NCI-H2107 (cell line): ENCODE measurements around the gene KAZN.

ENCODE experiments used
- DNase-seq: peaks from one replicate; lab custom pipeline; 2025; lab: John Stamatoyannopoulos, UW

The KAZN gene

DNA sequence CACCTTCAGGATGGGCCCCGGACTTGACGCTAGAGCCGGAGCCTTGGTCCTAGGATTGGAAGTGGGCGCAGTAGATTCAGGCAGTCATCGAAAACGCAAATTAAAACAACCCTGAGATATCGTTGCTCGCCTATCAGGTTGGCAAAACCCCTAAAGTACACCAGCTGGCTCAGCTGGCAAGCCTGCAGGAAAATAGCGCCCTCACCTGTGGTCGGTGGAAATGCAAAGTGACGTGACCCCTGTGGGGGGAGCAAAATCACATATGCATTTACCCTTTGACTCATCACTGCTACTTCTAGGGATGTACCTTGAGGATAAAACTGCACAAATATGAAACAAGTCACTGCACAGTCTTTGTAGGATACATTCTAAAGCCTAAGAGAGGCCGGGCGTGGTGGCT lies 384.8 kb downstream of the KAZN start:
- no peak for DNase-seq

DNA sequence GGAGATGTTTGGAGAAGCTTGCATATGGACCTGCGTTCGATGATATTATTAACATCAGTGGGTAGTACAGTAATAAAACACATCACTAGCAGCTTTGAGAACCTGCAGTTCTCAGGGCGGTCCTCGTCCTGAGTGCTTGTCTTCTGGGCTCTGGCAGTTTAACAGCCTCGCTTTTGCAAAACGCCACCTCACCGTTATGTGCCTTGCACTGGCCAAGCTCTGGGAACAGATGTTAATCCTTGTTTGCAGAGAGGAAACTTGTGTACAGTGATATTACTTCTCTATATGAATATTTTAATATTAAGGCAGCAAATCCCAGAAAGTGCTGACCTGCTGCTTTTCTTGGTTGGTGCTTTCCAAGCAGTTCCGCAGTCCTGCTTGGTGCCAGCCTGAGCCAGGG lies 387.7 kb downstream of the KAZN start:
- no peak for DNase-seq

DNA sequence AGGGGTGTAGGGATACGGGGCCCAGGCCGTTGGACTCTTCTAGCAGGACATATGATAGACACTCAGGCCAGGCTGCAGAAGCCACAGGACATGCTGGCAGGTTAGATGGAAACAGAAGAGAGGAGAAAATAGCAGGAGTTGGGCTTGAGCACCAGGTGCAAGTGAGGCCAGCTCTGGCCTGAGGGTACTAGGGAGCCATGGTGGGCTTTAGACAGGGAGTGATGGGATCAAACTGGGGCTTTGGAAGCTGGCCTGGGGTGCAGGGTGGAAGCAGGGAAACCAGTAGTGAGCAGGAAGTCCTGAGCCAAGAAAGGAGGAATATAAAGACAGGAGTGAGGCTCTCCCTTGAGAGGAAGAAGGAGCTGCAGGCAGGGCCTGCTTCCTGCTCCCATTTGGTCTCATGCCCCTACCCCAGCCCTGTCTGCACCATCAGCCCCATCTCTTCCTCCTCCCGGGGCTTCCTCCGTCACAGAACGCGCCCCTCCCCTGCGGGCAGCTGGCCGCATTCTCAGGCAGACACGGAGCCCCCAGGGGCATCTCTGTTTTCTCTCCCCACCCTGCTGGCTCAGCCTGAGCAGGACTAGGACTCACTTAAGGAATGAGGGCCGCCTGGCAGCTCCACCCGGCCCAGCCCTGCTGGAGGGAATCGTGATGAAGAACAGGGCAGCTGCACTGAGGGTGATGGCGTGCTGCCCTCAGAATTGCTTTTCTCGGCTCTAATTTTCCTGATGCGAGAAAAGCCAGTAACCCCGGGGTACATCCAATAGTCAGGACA lies 389.5 kb downstream of the KAZN start:
- DNase-seq: no peak

DNA sequence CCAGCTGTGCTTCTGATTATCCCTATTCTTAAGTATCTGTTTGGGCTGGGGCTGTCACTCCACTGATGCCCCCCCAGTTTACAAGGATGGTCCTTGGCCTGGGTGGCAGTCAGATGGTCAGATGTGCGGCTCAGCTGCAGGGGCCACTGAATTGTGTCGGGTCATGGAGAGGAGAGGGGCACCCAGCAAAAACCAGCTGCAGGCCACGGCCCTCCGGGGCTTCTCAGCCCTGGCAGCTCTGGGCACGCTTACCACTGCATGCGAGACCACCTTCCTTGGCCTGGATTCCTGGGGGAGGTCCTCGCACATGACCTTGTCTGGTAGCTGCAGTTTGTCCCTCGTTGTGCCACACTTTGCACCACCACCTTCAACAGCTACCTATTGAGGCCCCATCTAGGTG lies 390.2 kb downstream of the KAZN start:
- no peak for DNase-seq

DNA sequence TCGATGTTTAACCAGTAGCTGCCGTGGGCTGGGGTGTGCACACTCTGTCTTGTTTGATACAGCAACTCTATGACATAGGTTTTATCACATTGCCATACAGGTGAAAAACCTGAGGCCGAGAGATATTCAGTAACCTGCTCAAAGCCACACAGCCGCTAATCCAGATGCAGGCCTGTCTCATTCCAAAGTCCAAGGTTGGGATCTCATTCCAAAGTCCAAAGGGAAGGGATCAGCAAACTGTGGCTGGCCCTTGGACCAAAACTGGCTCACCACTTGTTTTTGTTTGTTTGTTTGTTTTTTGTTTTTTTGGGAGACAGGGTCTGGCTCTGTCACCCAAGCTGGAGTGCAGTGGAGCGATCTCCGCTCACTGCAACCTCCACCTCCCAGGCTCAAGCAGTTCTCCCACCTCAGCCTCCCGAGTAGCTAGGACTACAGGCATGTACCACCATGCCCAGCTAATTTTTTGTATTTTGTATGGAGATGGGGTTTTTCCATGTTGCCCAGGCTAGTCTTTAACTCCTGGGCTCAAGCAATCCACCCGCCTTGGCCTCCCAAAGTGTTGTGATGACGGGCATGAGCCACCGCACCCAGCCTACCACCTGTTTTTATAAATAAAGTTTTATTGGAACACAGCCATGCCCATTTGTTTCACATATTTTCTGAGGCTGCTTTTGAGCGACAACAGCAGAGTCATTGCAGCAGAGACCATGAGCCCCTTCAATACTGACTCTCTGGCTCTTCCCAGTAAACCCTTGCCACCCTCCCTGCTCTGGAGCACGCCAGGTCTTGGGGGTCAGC lies 391.6 kb downstream of the KAZN start:
- DNase-seq: no peak

DNA sequence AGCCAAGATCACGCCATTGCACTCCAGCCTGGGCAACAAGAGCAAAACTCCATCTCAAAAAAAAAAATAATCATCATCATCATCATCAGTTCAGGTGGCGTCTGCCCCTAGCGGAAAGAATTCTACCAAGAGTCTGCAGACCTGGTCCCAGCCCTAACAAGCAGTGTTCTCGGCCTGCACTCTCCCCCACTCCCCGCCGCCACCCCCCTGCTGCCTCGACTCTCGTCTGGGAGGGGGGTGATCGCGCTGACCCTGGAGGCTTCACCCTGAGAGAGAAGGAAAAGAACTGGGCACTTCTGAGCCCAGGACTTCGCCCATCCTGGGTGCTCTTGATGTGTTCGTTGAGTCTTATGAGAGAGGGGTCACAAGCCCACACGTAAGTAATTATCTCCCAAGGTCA lies 394.9 kb downstream of the KAZN start:
- DNase-seq: no peak

DNA sequence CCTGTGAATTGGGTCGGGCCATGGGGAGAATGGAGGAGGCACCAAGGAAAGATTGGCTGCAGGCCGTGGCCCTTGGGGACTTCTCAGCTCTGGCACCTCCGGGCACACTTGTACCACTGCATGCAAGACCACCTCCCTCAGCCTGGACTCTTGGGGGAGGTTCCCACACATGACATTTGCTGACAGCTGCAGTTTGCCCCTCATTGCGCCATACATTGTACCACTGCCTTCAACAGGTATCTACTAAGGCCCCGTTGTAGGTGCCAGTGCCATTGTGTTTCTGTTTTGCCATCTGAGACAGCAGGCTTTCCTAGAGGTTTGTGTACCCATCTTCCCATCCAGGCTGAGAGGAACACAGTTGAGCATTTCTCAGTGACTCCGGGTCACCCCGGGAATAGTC lies 395.7 kb downstream of the KAZN start:
- DNase-seq: no peak

DNA sequence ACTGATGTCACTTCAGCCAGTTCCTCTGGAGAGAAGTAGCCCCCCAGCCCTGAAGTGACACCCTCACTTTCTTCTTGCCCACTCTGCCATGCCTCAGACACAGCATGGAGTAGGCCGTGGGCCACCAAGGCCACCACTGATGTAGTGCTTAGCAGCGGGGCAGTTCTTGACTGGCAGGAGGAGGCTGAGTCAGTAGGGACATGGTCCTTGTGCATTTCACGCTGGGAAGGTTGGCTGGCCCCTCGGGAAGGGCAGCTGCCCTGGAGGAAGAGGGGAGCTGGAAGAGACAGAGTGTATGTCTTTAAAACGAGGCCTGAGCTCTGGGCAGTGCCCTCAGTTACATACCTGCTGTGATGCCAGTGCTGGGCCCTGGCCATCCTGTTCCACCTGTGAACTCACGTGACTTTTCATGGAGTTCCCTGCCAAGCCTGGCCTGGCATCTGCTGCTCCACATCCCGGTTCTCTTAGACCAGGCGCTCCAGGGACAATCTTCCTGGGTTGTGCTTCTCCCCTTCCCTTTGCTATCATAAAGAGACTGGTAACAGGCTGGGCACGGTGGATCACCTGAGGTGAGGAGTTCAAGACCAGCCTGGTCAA lies 396.5 kb downstream of the KAZN start:
- DNase-seq: no peak

DNA sequence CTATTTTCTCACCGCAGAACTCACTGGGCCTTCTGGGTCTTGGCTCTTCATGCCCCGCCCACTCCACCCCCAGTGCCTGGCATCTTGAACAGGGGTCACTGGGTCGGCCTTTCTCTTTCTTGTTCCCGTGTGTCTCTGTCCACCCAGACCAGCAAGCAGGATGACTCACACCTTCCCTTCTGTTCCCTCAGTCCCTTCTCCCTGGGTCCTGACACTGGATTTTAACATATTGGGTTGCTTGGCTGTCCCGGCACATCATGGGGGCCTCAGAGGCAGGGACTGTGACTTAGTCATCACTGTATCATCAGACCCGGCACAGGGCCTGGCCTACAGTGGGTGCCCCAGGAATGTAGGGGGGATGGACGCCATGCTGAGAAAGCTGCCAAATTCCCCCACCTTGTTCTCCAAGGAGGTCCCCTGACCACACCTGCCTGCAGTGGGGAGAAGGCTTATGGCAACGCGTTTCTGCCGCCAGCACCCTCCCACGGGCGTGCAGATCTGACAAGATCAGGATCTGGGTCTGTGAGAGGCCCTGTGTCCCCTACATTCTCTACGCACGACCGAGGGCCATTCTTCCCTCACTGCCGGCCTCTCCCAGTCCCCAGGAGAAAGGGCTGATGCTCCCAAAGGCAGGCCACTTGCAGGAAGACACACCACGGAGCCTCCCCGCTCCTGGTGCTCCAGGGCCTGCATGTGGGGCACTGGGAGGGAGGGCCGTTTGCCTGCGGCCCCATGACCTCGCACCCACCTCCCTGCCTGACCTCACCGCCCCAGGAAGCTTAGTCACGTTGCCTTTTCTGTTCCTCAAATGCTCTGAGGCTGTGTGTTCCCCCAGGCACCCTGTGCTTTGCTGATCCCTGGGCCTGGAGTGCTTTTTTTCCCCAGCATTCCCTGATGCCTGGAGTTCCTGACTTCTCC lies 397.9 kb downstream of the KAZN start:
- DNase-seq: no peak

DNA sequence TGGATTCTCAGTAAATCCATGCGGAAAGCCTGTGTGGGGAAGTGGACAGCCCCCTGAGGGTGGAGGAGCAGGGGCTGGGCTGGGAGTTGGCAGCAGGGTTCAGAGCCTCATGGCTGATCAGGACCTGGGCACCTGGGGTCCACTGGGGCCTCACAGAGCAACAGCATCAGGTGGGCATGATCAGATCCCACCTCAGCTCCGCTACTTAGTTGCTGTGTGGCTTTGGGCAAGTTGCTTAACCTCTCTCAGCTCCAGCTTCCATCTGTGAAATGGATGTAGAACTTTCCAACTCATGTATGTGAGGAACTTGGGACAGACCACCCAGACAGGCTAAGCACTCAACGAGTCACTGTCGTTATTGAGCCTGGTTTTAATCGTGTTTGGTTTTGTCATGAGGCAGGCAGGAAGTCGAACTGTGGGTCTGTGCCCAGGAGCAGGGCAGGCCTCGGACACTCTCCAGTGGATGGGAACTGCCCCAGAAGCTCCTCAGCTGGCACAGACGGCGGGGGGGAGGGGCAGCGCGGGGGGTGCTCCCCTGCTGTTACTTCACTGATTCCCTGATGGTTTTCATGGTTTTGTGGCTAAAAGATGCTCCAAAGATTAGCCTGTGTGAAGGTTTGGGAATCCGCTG lies 399.3 kb downstream of the KAZN start:
- DNase-seq: no peak

DNA sequence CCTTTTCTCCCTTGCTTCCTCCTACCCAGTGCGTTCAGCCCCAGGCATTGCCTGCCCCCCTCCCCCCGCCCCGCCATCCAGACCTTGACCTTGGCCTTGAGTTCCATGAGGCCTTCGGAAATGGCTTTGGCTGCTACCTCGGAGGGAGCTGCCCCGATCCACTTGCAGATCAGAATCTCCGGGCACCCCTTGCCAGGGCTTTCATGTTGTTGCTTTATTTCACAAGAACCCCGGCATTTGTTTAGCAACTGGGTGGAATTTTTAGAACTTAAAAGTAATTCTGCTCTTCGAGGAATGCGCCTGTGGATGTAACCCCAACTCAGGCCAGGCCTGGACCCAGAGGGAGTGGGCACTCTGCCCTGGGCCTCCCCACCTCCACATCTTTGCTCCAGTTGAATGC lies 401.0 kb downstream of the KAZN start:
- no peak for DNase-seq

DNA sequence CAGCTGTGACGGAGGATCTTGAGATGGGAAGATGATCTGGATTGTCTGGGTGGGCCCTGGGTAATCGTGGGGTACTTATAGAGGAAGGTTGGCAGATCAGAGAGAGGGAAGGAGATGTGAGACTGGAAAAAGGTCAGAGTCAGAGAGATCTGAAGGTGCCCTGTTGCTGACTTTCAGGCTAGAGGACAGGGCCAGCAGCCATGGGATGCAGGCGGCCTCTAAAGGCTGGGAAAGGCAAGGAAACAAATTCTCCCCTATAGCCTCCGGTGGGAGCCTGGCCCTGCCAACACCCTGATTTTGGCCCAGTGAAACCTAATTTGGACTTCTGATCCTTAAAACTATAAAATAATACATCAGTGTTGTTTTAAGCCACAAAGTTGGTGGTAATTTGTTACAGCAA lies 401.5 kb downstream of the KAZN start:
- no peak for DNase-seq

DNA sequence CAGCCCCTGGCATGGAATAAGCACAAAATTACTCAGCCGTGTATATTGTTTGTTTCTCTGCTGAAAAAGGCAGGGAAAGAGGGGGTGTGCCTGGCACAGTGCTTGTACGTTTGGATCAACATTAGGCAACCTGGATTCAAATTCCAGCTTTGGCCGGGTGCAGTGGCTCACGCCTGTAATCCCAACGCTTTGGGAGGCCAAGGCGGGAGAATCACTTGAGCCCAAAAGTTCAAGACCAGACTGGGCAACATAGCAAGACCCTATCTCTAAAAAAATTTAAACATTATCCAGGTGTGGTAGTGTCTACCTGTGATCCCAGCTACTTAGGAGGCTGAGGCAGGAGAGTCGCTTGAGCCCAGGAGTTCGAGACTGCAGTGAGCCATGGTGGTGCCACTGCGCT lies 402.2 kb downstream of the KAZN start:
- no peak for DNase-seq

DNA sequence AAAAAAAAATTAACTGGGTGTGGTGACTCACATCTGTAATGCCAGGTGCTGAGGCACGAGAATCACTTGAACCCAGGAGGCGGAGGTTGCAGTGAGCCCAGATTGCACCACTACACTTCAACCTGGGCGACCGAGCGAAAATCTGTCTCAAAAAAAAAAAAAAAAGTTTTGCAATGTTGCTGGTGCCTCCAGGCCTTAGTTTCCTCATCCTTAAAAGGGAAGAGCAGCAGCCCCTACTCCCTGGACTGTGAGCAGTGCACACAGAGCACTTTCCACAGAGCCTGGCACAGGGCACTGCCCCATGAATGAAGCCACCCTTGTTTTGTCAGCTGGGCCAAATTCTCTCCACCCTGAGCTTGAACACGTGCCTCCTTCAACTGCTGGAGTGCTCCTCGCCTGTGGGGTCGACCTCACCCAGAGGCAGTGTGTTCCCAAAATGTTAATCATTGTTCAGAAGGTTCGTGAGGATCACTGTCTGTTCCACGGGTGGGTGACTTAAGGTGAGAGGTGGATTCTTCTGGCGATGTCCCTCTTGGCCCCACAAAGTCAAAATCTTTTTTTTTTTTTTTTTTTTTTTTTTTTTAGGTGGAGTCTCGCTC lies 402.9 kb downstream of the KAZN start:
- no peak for DNase-seq

DNA sequence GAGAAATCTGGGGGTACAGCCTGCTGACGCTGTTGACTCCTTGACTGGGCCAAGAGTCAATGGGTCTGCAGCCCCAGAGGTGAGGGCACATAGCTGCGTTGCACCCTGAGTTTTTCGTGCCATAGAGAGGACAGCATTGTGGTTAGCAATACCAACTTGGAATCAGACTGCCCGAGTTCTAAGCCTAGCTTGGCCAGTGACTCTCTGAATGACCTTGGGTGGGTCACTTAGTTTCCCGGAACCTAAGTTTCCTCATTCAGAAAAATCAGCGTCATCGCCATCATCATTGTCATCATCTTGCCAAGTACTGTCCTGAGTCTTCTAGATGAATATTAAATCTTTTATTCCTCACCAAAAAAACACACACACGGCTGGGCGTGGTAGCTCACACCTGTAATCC lies 403.8 kb downstream of the KAZN start:
- DNase-seq: no peak

DNA sequence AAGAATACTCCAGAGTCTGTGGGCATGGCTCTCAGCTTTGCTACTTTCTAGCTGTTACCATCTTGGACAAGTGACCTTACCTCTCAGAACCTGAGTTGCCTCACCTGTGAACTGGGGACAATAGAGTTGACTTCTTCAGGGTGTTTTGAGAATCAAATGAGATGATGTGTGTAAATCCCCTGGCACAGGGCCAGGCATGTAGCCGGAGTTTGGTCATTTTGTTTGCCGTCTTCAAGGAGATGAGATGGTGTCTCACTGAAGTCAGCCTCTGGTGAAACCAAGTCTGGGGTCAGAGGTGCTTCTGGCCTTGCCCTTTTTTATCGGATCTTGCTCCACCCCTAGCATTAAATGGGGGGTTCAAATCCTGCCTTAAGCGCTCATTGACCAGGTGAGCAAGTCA lies 405.9 kb downstream of the KAZN start:
- no peak for DNase-seq

DNA sequence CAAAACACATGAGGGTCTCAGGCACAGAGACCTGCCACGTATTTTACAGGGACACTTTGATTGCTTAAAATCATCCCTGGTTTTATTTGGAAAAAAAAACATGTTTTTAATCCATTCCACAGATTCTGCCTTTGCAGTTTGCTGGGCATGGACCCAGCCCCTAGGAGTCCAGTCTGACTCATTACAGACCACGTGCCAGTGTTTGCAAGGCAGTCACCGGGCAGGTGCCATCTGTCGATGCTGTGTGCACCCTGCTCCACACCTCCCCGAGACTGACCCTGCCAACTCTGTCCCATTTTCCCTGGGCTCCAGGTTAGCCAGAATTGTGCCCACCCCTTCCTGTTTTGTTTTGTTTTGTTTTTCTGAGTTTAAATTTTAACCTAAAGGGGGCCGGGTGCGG lies 406.6 kb downstream of the KAZN start:
- DNase-seq: no peak

DNA sequence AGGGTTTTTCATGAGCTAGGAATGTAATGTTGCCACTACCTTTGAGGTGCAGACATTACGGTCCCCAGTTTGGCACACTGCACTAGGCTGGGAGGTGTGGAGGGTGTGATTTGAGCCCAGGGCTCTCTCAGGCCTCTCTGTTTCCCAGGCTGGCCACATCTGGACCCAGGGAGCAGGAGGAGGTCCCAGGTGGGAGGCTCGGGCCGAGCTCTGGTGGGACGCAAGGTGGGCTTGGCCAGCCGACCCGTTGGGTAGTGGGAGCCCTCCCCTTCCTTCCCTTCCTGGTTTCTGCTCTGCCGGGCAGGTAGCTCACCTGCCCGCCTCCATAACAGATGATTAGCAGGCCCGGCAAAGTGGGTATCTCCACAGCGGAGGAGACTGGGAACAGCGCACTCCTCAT lies 408.9 kb downstream of the KAZN start:
- no peak for DNase-seq

DNA sequence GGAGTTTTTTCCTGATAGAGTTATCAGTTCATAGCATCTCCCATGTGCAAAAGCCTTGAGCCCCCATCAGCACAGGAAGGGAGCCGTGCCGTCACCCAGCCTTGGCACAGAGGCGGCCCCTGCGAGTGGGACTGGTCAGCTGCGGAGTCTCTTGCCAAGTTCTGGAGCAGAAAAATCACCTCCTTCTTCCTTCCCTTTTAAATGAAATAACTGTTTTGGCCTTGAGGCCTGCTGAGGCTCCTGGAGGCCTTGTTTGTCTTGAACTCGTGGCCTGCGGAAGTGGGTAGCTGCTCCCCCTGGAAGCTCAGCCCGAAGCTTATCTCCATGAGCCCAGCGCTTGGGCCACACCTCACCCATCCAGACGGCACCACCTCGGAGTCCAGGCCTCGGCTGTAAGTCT lies 409.4 kb downstream of the KAZN start:
- DNase-seq: no peak

DNA sequence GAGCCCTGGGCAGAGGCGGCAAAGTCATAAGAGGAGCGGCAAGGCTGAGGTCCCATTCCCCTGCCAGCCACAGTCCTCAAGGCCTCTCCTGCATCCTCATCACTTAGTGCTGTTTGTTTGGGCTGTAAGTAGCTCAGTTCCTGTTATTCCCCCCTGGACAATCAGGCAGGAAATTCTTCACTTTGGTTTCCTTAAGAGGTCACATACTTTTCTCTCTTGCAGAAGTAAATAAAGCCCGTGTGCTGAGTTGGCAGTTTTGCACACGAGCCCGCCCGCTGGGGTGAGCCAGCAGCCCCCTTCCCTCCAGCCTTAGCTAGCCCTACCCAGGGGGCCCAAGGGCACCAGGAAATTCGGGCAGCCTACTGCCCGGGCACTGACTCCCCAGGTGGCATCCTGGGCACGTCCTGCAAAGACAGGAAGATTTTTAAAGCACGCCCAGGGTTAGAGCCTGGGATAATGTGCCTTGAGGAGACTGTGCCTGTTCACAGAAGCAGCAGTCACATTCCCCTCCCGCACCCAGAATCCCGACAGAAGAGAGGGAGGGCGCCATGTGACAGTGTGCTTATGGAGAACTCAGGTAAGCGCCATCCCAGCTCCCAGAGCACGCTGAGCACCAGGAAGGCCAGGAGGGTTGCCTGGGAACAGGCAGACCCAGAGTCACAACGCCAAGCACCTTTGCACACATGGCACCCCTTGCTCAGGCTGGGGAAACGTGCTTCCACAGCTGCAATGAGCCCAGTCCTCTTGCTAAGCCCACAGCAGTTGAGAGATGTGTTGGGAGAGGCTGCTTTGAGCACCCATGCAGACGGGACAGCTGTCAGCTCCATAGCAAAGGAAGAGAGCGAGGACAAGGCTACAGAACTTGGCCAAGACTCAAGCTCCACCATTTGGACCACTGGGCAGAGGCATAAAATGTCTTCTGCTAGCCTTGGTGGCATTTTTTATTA lies 410.6 kb downstream of the KAZN start:
- DNase-seq: no peak
